D721Med (cell line): ENCODE results near the gene KRTAP17-1.
"Not testable (repeated sequence)": the region's sequence is repeated elsewhere in the genome, so short reads cannot be mapped to it uniquely, and the experiment has no call there.

ENCODE experiments used
- DNase-seq: peaks from one replicate; pipeline ENCODE4 v3.0.0; 2011; ENCODE audit warnings: low spot score; ENCODE audit not compliant: insufficient read length
- FAIRE-seq: peaks from 2 replicates; lab custom pipeline; 2011; peaks lifted over from hg19 to GRCh38; lab: Jason Lieb, UNC
- CTCF ChIP-seq: IDR thresholded peaks from 2 replicates; pipeline ENCODE4 v1.5.1; 2012; ENCODE audit warnings: mild to moderate bottlenecking, control low read depth; ENCODE audit not compliant: insufficient read depth; ENCODE audit errors: missing control alignments

The KRTAP17-1 gene

DNA sequence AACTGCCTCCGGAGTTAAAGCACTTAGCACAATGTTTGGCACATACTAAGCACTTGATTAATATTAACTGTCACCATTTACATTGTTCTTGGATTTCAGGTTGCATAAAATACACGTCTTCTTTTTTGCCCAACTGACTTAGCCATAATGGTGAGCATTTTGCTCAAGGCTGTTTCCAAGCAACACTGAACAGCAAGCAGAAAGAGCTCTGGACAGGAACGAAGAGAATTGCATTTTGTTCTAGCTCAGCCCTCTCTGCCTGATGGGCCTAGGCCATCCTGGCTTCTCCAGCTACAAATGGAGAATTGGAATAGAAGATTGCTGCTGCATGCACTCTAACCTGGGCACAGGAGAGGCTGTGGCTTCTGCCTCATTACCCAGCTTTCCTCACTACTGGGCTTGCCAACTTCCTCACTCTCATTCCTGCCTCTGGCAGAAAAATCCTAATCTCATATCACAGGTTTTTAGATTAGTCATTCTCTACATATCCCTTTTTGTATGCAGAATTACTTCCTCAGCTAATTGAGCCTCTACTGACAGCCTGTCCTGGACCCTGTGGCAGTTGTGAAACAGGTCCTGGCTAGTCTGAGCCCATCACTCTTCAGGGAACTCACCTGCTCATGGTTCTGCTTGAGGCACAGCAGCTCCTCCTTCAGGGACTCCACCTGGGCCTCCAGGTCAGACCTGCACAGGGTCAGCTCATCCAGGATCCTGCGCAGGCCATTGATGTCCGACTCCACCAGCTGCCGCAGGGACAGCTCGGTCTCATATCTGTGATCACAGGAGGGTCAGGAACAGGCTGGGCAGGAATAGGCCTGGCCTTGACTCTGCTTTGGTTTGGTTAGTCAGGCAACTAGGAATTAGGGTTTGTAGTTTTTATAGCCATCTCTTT is 32.6 kb upstream of the KRTAP17-1 start:
- FAIRE-seq: no peak
- TF ChIP-seq CTCF: no peak
- no peak for DNase-seq

- not testable (repeated sequence) for FAIRE-seq, DNase-seq
Observed at GRCh38 chr17:41346421-41346820, 30.9 kb upstream of the KRTAP17-1 start.

DNA sequence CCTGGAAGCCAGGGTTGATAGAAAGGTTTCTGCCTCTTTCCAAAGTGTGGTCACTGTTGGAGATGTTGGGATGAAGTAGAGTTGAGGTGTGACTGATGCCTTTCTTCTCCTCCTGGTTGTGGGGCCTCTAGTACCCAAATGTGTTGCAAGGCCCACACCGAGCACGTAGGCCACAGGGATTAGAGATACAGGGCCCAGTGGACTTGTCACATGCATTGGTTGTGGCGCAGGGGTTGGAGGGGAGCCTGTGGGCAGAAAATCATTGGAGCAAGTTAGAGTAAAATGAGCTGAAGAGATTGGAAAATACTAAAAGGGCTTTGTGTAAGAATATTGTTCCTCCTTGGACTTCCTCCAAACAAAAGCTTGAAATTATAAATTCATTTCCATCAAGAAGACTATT is 30.5 kb upstream of the KRTAP17-1 start:
- no peak for TF ChIP-seq CTCF
- FAIRE-seq (no peak), DNase-seq (no peak)

DNA sequence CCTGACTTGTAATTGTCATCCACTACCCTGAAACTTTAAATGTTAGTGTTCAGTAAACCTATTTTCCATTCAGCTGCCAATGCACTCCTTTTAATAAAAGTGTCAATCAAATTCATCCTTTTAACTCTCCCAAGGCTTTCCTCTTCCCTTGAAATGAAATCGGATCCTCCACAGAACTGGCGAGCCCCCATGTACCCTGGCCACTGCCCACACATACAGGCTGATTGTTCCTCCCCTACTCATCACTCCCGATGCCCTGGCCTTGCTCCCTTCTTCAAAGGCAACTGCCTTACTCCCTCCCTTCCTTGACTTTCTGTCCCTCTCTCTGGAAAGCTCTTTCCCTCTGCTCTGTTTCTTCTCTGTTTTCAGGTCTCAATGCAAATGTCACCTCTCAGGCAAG is 27.5 kb upstream of the KRTAP17-1 start:
- TF ChIP-seq CTCF: no peak
- FAIRE-seq (no peak), DNase-seq (no peak)

GRCh38 chr17:41340934-41341861 is 25.7 kb upstream of the KRTAP17-1 start:
- DNase-seq (no peak), FAIRE-seq (no peak)
- no peak for TF ChIP-seq CTCF

- DNase-seq: no peak
- FAIRE-seq: no peak
- no peak for TF ChIP-seq CTCF
Observed at GRCh38 chr17:41340494-41340893, 25.0 kb upstream of the KRTAP17-1 start.

- DNase-seq (no peak), FAIRE-seq (no peak)
- TF ChIP-seq CTCF: no peak
Observed at GRCh38 chr17:41339571-41340172, 24.2 kb upstream of the KRTAP17-1 start.
